ENCODE data around the gene ZNF626. TPM values are rescaled to one million over a fixed set of nuclear protein-coding genes. Genes with fewer than 3 reads are reported as not detected.
"Not testable (repeated sequence)": the region's sequence is repeated elsewhere in the genome, so short reads cannot be mapped to it uniquely, and the experiment has no call there.

Gene ZNF626
- total RNA-seq: 10 to 100 TPM in 1 of 4 donors, 1 to 10 TPM in 3; 7.5 to 12.7 (median 8.2) TPM
- 1 to 10 TPM; 2.4 to 6.8 (median 2.5) TPM for polyA plus RNA-seq
- long read RNA-seq, donor 1, transcript ZNF626-201 (4 exons, 1,123 nt): major isoform, 8 of 10 reads
- long read RNA-seq, donor 1, partial matches to known transcripts: 0 of 10 reads
- long read RNA-seq, donor 1, other reads (novel, unspliced or antisense): 2 of 10 reads
- long read RNA-seq, donor 2, transcript ZNF626-201 (4 exons, 1,123 nt): major isoform, 8 of 13 reads
- long read RNA-seq, donor 2, partial matches to known transcripts: 0 of 13 reads
- long read RNA-seq, donor 2, other reads (novel, unspliced or antisense): 5 of 13 reads

- intact Hi-C loops (cut with DNase I): loop anchor here in 1 of 2 donors (10.0 kb wide), 1 partner anchor 114 kb away; the partner anchor contains the start of gene ZNF66
- Histone ChIP-seq H3K4me1 (peaks cover 24% of the 10 kb centered on the region), H3K9me3 (peaks cover 3% of the 10 kb centered on the region), H3K27ac (peak within 1 kb of the TSS; percentile 95), H3K4me3 (peak within 1 kb of the TSS; percentile 88), H3K27me3 (ENCODE audit: insufficient read depth in 3 of 3, low read length in 2 of 3) (no peaks in the 10 kb centered on the region), H3K36me3 (ENCODE audit: insufficient read depth in 1 of 2, low read depth in 1 of 2) (peaks cover 4 to 27% of the 10 kb centered on the region in 2 donors)
- DNase-seq (peak; percentile 96 to 97), ATAC-seq (peak; percentile 97 to 99 (median 98))
- TF ChIP-seq, protein P1, sequence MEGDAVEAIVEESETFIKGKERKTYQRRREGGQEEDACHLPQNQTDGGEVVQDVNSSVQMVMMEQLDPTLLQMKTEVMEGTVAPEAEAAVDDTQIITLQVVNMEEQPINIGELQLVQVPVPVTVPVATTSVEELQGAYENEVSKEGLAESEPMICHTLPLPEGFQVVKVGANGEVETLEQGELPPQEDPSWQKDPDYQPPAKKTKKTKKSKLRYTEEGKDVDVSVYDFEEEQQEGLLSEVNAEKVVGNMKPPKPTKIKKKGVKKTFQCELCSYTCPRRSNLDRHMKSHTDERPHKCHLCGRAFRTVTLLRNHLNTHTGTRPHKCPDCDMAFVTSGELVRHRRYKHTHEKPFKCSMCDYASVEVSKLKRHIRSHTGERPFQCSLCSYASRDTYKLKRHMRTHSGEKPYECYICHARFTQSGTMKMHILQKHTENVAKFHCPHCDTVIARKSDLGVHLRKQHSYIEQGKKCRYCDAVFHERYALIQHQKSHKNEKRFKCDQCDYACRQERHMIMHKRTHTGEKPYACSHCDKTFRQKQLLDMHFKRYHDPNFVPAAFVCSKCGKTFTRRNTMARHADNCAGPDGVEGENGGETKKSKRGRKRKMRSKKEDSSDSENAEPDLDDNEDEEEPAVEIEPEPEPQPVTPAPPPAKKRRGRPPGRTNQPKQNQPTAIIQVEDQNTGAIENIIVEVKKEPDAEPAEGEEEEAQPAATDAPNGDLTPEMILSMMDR (IDR thresholded peaks at IDR 0.05): no peak
- WGBS, 3 donors: 0 to 1% (median 0%) methylated on average over 23 to 25 of the region's 25 CpGs
Observed at GRCh38 chr19:20661150-20661819, at the start of gene ZNF626. Gene ZNF626, minus strand, starts transcription at chr19:20661571. Its CDS starts 125 bp downstream, at chr19:20661446.

DNA sequence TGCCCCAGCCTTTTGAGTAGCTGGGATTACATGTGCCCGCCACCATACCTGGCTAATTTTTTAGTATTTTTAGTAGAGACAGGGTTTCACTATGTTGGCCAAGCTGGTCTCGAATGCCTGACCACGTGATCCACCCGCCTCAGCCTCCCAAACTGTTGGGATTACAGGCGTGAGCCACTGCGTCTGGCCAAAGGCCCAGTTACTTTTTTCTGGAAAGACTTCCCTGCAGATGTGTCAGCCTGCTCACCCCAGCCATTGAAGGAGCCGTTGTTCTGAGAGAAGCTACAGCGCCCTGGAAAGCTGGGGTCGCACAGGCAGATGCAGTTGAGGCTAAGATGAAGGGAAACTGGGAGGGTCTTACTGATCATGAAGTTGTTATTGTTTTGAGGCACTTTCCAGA, 7.9 kb upstream of the ZNF626 start:
- no peak overlapping the region for H3K27ac ChIP-seq
- H3K4me3 ChIP-seq: no peak overlapping the region
- H3K9me3 ChIP-seq: no peaks in the 10 kb centered on the region
- WGBS, 3 donors: 57 to 68% (median 65%) methylated on average over 9 of the region's 9 CpGs
- TF ChIP-seq, protein P1 (IDR thresholded peaks at IDR 0.05): no peak
- DNase-seq: peak; percentile 25 to 59
- intact Hi-C loops (cut with DNase I): loop anchor here in 1 of 2 donors (10.0 kb wide), 1 partner anchor 106 kb away; the partner anchor contains the start of gene ZNF66
- H3K36me3 ChIP-seq (ENCODE audit: insufficient read depth in 1 of 2, low read depth in 1 of 2): no peaks in the 10 kb centered on the region
- no peaks in the 10 kb centered on the region for H3K27me3 ChIP-seq (ENCODE audit: insufficient read depth in 3 of 3, low read length in 2 of 3)
- no peak for ATAC-seq
- H3K4me1 ChIP-seq: no peaks in the 10 kb centered on the region

DNA sequence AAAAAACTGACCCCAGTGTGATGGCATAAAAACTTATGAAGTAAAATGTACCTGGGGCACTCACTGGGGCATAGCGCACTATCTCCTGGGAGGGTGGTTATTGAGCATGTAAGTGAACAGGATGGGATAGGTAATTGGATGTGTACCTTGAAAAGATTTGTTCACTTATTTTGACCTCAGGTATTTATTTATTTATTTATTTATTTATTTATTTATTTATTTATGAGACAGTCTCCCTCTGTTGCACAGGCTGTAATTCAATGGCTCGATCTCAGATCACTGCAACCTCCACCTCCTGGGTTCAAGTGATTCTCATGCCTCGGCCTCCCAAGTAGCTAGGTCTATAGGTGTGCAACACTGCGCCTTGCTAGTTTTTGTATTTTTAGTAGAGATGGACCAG, 5.9 kb upstream of the ZNF626 start:
- Histone ChIP-seq H3K36me3 (ENCODE audit: insufficient read depth in 1 of 2, low read depth in 1 of 2) (no peaks in the 10 kb centered on the region), H3K27ac (no peak overlapping the region), H3K27me3 (ENCODE audit: insufficient read depth in 3 of 3, low read length in 2 of 3) (no peaks in the 10 kb centered on the region), H3K4me1 (no peaks in the 10 kb centered on the region), H3K9me3 (peaks cover 3% of the 10 kb centered on the region), H3K4me3 (no peak overlapping the region)
- intact Hi-C loops (cut with DNase I): loop anchor here in 1 of 2 donors (10.0 kb wide), 1 partner anchor 108 kb away; the partner anchor contains the start of gene ZNF66
- ATAC-seq (no peak), DNase-seq (no peak)
- 94 to 98% (median 97%) methylated on average over 4 of the region's 4 CpGs for WGBS, 3 donors
- TF ChIP-seq, protein P1 (IDR thresholded peaks at IDR 0.05): no peak

GRCh38 chr19:20664901-20665781, 3.8 kb upstream of the ZNF626 start:
- intact Hi-C loops (cut with DNase I): loop anchor here in 1 of 2 donors (2.0 to 10.0 kb wide), 2 partner anchors 100 to 110 kb away; partner anchors contain the start of genes ZNF66 and ZNF737
- Histone ChIP-seq H3K4me3 (peak overlapping the region; percentile 62), H3K9me3 (peaks cover 3% of the 10 kb centered on the region), H3K27ac (peak overlapping the region; percentile 68), H3K36me3 (ENCODE audit: insufficient read depth in 1 of 2, low read depth in 1 of 2) (no peaks in the 10 kb centered on the region), H3K4me1 (peaks cover 3% of the 10 kb centered on the region), H3K27me3 (ENCODE audit: insufficient read depth in 3 of 3, low read length in 2 of 3) (no peaks in the 10 kb centered on the region)
- peak; percentile 49 to 71 for DNase-seq
- peak in 3 of 4 donors; percentile 37 to 60 (median 52) for ATAC-seq
- 26 to 42% (median 33%) methylated on average over 22 of the region's 22 CpGs for WGBS, 3 donors
- TF ChIP-seq, protein P1 (IDR thresholded peaks at IDR 0.05): no peak

DNA sequence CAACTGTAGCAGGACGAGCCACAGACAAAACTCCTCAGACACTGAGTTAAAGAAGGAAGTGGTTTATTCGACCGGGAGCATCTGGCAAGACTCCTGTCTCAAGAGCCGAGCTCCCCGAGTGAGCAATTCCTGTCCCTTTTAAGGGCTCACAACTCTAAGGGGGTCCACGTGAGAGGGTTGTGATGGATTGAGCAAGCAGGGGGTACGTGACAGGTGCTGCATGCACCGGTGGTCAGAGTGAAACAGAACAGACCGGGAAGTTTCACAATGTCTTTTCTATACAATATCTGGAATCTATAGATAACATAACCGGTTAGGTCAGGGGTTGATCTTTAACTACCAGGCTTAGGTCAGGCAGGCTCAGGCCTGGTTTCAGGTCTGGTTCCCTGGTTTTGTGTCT, 3.1 kb upstream of the ZNF626 start:
- 71 to 77% (median 74%) methylated on average over 10 of the region's 10 CpGs for WGBS, 3 donors
- DNase-seq; H3K9me3 ChIP-seq; H3K36me3 ChIP-seq (ENCODE audit: insufficient read depth in 1 of 2, low read depth in 1 of 2); H3K4me3 ChIP-seq; H3K27me3 ChIP-seq (ENCODE audit: insufficient read depth in 3 of 3, low read length in 2 of 3); ATAC-seq; H3K4me1 ChIP-seq: not testable (repeated sequence)
- intact Hi-C loops (cut with DNase I): loop anchor here in 1 of 2 donors (2.0 to 10.0 kb wide), 2 partner anchors 100 to 110 kb away; partner anchors contain the start of genes ZNF66 and ZNF737
- H3K27ac ChIP-seq: peak overlapping the region; percentile 68
